Keratinocyte (primary cell): ENCODE data around the gene MDM2. TPM values are rescaled to one million over a fixed set of nuclear protein-coding genes. Genes with fewer than 3 reads are reported as not detected.
"Not testable (repeated sequence)": the region's sequence is repeated elsewhere in the genome, so short reads cannot be mapped to it uniquely, and the experiment has no call there.

ENCODE experiments used
- DNase-seq: peaks from one replicate; pipeline ENCODE4 v3.0.0-alpha.2; 2011; ENCODE audit warnings: low read depth, missing footprints, low spot score
- FAIRE-seq: peaks from 2 replicates; lab custom pipeline; 2011; peaks lifted over from hg19 to GRCh38; lab: Jason Lieb, UNC
- H2AFZ ChIP-seq: 2 replicates; pipeline ENCODE4 v1.6.0; 2012; ENCODE audit warnings: low read length, control low read depth, inconsistent platforms; ENCODE audit not compliant: control insufficient read depth
- H3K27ac ChIP-seq: 2 replicates; pipeline ENCODE4 v1.5.1; 2011; ENCODE audit warnings: low read length; ENCODE audit not compliant: control insufficient read depth, insufficient read depth
- H3K27me3 ChIP-seq: 3 replicates; pipeline ENCODE4 v1.6.0; 2011; ENCODE audit warnings: low read length; ENCODE audit not compliant: control insufficient read depth, insufficient read depth; ENCODE audit errors: extremely low read depth
- H3K36me3 ChIP-seq, 2 experiments: 2 replicates in 1 of 2; 3 replicates in 1 of 2; pipeline ENCODE4 v1.5.1; 2011; ENCODE audit warnings: low read length in 2 of 2, mild to moderate bottlenecking in 1 of 2; ENCODE audit not compliant: control insufficient read depth in 2 of 2, insufficient read depth in 2 of 2; ENCODE audit errors: extremely low read depth in 1 of 2
- H3K4me1 ChIP-seq: 3 replicates; pipeline ENCODE4 v1.5.1; 2011; ENCODE audit warnings: low read length; ENCODE audit not compliant: control insufficient read depth, insufficient read depth; ENCODE audit errors: extremely low read depth
- H3K4me2 ChIP-seq: 3 replicates; pipeline ENCODE4 v1.6.0; 2011; ENCODE audit warnings: low read depth, low read length; ENCODE audit not compliant: control insufficient read depth, insufficient read depth; ENCODE audit errors: extremely low read depth
- H3K4me3 ChIP-seq, 3 experiments: fragments of 200-600 bp in 1 of 3; sonication (generic) in 1 of 3; 2 replicates in 2 of 3; 3 replicates in 1 of 3; pipeline ENCODE4 v1.5.1; 2011 to 2016; ENCODE audit warnings: low read length in 3 of 3, mild to moderate bottlenecking in 3 of 3, control low read depth in 2 of 3, inconsistent platforms in 1 of 3, low read depth in 1 of 3, mixed read lengths in 1 of 3, mixed run types in 1 of 3, moderate library complexity in 1 of 3; ENCODE audit not compliant: control insufficient read depth in 2 of 3, insufficient read depth in 2 of 3; ENCODE audit errors: extremely low read depth in 1 of 3
- H3K79me2 ChIP-seq: 2 replicates; pipeline ENCODE4 v1.6.0; 2012; ENCODE audit warnings: low read length; ENCODE audit not compliant: control insufficient read depth, insufficient read depth
- H3K9ac ChIP-seq: 3 replicates; pipeline ENCODE4 v1.6.0; 2011; ENCODE audit warnings: low read length; ENCODE audit not compliant: control insufficient read depth, insufficient read depth; ENCODE audit errors: extremely low read depth
- H3K9me1 ChIP-seq: 3 replicates; pipeline ENCODE4 v1.6.0; 2011; ENCODE audit warnings: low read length; ENCODE audit not compliant: control insufficient read depth, insufficient read depth; ENCODE audit errors: extremely low read depth
- H3K9me3 ChIP-seq: 2 replicates; pipeline ENCODE4 v1.5.1; 2012; ENCODE audit warnings: low read depth, low read length; ENCODE audit not compliant: control insufficient read depth
- H4K20me1 ChIP-seq: 3 replicates; pipeline ENCODE4 v1.6.0; 2011; ENCODE audit warnings: low read length; ENCODE audit not compliant: control insufficient read depth, insufficient read depth; ENCODE audit errors: extremely low read depth
- CTCF ChIP-seq, 3 experiments: IDR thresholded peaks in 1 of 3; conservative IDR thresholded peaks in 1 of 3; optimal IDR thresholded peaks in 1 of 3; 2 replicates in 2 of 3; 3 replicates in 1 of 3; pipeline versions ENCODE3 to v1.5.1; 2011; ENCODE audit warnings: low read length in 3 of 3, mild to moderate bottlenecking in 3 of 3, moderate library complexity in 2 of 3, control low read depth in 1 of 3, inconsistent platforms in 1 of 3; ENCODE audit not compliant: insufficient read depth in 2 of 3; ENCODE audit errors: extremely low read depth in 1 of 3
- EZH2 ChIP-seq: IDR thresholded peaks from one replicate; pipeline ENCODE4 v1.6.1; 2012; ENCODE audit warnings: inconsistent platforms, mild to moderate bottlenecking, low read length, moderate library complexity
- dilution Hi-C: fragments of 300-500 bp; cut with MboI; formaldehyde crosslinking; loops from one replicate; pipeline ENCODE4 v1.7.0; 2020; ENCODE audit warnings: low sequenced_read_pairs; ENCODE audit not compliant: extremely low pct_ligation_motif_present
- polyA plus RNA-seq, 5 experiments: library from polyadenylated mRNA; depleted of rRNA in 3 of 5; stranded (reverse) in 3 of 5; stranded (forward) in 1 of 5; unstranded in 1 of 5; fragments of >200 nt; gene quantifications; 1 replicate in 1 of 5; 2 replicates in 3 of 5; 3 replicates in 1 of 5; pipeline versions ENCODE4 v1.2.1 to v1.2.3, GENCODE V29; 2011 to 2012; ENCODE audit warnings: missing spikeins in 2 of 5, low read depth in 1 of 5, low replicate concordance in 1 of 5

MDM2 gene
- polyA plus RNA-seq, 1 donor (not counting 4 experiments of a cell fraction or from before 2014, with no cell fraction given): 55.0 TPM

- no peaks in the 10 kb centered on the region for H3K27me3 ChIP-seq
- peak overlapping the region; percentile 96 for H3K27ac ChIP-seq
- H3K4me3 ChIP-seq: peak overlapping the region; percentile 67 to 96 (median 84)
- TF ChIP-seq CTCF (optimal IDR thresholded peaks at IDR 0.05 in 1 of 3, IDR thresholded peaks at IDR 0.05 in 1 of 3, conservative IDR thresholded peaks at IDR 0.05 in 1 of 3; ENCODE audit: extremely low read depth in 1 of 3, insufficient read depth in 2 of 3, low read length in 3 of 3) (peak in 1 of 3 experiments; percentile 0), EZH2 (no peak)
- peak; percentile 13 for FAIRE-seq
- H3K4me1 ChIP-seq: peaks cover 11% of the 10 kb centered on the region
- H3K9me3 ChIP-seq: no peaks in the 10 kb centered on the region
- H3K9ac ChIP-seq: peak overlapping the region; percentile 99
- H3K4me2 ChIP-seq: peak overlapping the region; percentile 66
- peaks cover 3% of the 10 kb centered on the region in 2 experiments for H3K36me3 ChIP-seq
- H3K9me1 ChIP-seq: no peaks in the 10 kb centered on the region
- no peaks in the 10 kb centered on the region for H4K20me1 ChIP-seq
- dilution Hi-C loops: no loop called here
- DNase-seq: peak; percentile 99
- H3K79me2 ChIP-seq: peaks cover 45% of the 10 kb centered on the region
- H2AFZ ChIP-seq: peak overlapping the region; percentile 76
Measured at GRCh38 chr12:68808388-68809189, 612 bp downstream of the MDM2 start.

- Histone ChIP-seq H3K27me3 (no peaks in the 10 kb centered on the region), H3K9ac (peak overlapping the region; percentile 99), H3K79me2 (peaks cover 52% of the 10 kb centered on the region), H3K4me2 (peak overlapping the region; percentile 66), H3K36me3 (peaks cover 3 to 6% of the 10 kb centered on the region in 2 experiments), H3K9me1 (no peaks in the 10 kb centered on the region), H2AFZ (no peak overlapping the region), H3K9me3 (no peaks in the 10 kb centered on the region), H4K20me1 (no peaks in the 10 kb centered on the region), H3K27ac (peak overlapping the region; percentile 96), H3K4me1 (peaks cover 11% of the 10 kb centered on the region), H3K4me3 (peak overlapping the region; percentile 67 to 96 (median 84))
- no peak for FAIRE-seq
- dilution Hi-C loops: no loop called here
- DNase-seq: no peak
- TF ChIP-seq EZH2 (no peak), CTCF (optimal IDR thresholded peaks at IDR 0.05 in 1 of 3, IDR thresholded peaks at IDR 0.05 in 1 of 3, conservative IDR thresholded peaks at IDR 0.05 in 1 of 3; ENCODE audit: extremely low read depth in 1 of 3, insufficient read depth in 2 of 3, low read length in 3 of 3) (no peak)
Measured at GRCh38 chr12:68809190-68810026, 1.4 kb downstream of the MDM2 start.

GRCh38 chr12:68810027-68810389, 2.0 kb downstream of the MDM2 start:
- H3K9ac ChIP-seq, DNase-seq, H3K27me3 ChIP-seq, H3K9me1 ChIP-seq, H3K4me2 ChIP-seq, H2AFZ ChIP-seq, dilution Hi-C loops, H3K36me3 ChIP-seq, FAIRE-seq, H3K9me3 ChIP-seq, H4K20me1 ChIP-seq, H3K27ac ChIP-seq: not testable (repeated sequence)
- H3K79me2 ChIP-seq: peaks cover 58% of the 10 kb centered on the region
- H3K4me1 ChIP-seq: peaks cover 11% of the 10 kb centered on the region
- peak overlapping the region in 2 of 3 experiments; percentile 67 to 96 for H3K4me3 ChIP-seq
